Calu3 (cell line): ENCODE measurements around the gene FARSA. TPM values are rescaled to one million over a fixed set of nuclear protein-coding genes. Genes with fewer than 3 reads are reported as not detected.

ENCODE experiments used
- BruUV-seq: library from RNA; stranded (reverse); fragments of 400-500 nt; replicated peaks from 2 replicates; lab custom pipeline; 2021; lab: Mats Ljungman, UMichigan
- CTCF ChIA-PET: fragments of 300-600 bp; sonication (Branson Sonifier 250); formaldehyde crosslinking; loops from one replicate; lab custom pipeline; 2022; ENCODE audit warnings: antibody characterized with exemption; lab: Charles Lee
- DNase-seq: peaks from one replicate; pipeline ENCODE4 v3.0.0; 2022
- H3K27ac Mint-ChIP-seq: one replicate; pipeline ENCODE4 v1.8.0; 2022; ENCODE audit warnings: mixed read lengths; ENCODE audit not compliant: unreplicated experiment
- H3K27me3 Mint-ChIP-seq: one replicate; pipeline ENCODE4 v1.8.0; 2022; ENCODE audit warnings: mixed read lengths; ENCODE audit not compliant: unreplicated experiment
- H3K36me3 Mint-ChIP-seq: one replicate; pipeline ENCODE4 v1.8.0; 2022; ENCODE audit warnings: mild to moderate bottlenecking, moderate library complexity, mixed read lengths; ENCODE audit not compliant: insufficient read depth, unreplicated experiment
- H3K4me1 Mint-ChIP-seq: one replicate; pipeline ENCODE4 v1.8.0; 2022; ENCODE audit warnings: mild to moderate bottlenecking, low read depth, mixed read lengths; ENCODE audit not compliant: unreplicated experiment
- H3K4me3 Mint-ChIP-seq: one replicate; pipeline ENCODE4 v1.8.0; 2022; ENCODE audit warnings: mild to moderate bottlenecking, low read depth, moderate library complexity, mixed read lengths; ENCODE audit not compliant: unreplicated experiment
- H3K9me3 Mint-ChIP-seq: one replicate; pipeline ENCODE4 v1.8.0; 2022; ENCODE audit warnings: low read depth, mixed read lengths; ENCODE audit not compliant: unreplicated experiment
- intact Hi-C: fragments of 100-400 bp; cut with micrococcal nuclease; formaldehyde crosslinking; loops from one replicate; pipeline ENCODE4 v1.10.0; 2022; ENCODE audit not compliant: unreplicated experiment
- microRNA-seq: library from miRNA; unstranded; fragments of <30 nt; microRNA quantifications from one replicate; pipeline ENCODE4 v1.2.0, GENCODE V29; 2022
- total RNA-seq: library from RNA; stranded (reverse); gene quantifications from 2 replicates; pipeline ENCODE4 v1.2.3, GENCODE V29; 2022
- TF ChIP-seq, protein P1 (sequence below): fragments of 200-600 bp; IDR thresholded peaks from one replicate; pipeline ENCODE4 v1.8.0; 2022; ENCODE audit warnings: antibody characterized with exemption; ENCODE audit not compliant: unreplicated experiment

FARSA gene
- total RNA-seq, 1 experiment from 2014 or later: 72.8 TPM

- no peak for DNase-seq
- Mint-ChIP-seq H3K36me3 (peaks cover 40% of the 10 kb centered on the region), H3K27ac (peak overlapping the region; percentile 67), H3K9me3 (no peaks in the 10 kb centered on the region), H3K4me1 (peaks cover 12% of the 10 kb centered on the region), H3K4me3 (peak overlapping the region; percentile 85), H3K27me3 (no peaks in the 10 kb centered on the region)
- CTCF ChIA-PET: interaction anchor here (1.0 to 1.7 kb wide), 2 partner anchors 11 to 97 kb away, joined by 3 to 9 read pairs; no protein-coding TSS in a partner anchor
- intact Hi-C loops: no loop called here
- BruUV-seq: no TSS peak
- TF ChIP-seq, protein P1, sequence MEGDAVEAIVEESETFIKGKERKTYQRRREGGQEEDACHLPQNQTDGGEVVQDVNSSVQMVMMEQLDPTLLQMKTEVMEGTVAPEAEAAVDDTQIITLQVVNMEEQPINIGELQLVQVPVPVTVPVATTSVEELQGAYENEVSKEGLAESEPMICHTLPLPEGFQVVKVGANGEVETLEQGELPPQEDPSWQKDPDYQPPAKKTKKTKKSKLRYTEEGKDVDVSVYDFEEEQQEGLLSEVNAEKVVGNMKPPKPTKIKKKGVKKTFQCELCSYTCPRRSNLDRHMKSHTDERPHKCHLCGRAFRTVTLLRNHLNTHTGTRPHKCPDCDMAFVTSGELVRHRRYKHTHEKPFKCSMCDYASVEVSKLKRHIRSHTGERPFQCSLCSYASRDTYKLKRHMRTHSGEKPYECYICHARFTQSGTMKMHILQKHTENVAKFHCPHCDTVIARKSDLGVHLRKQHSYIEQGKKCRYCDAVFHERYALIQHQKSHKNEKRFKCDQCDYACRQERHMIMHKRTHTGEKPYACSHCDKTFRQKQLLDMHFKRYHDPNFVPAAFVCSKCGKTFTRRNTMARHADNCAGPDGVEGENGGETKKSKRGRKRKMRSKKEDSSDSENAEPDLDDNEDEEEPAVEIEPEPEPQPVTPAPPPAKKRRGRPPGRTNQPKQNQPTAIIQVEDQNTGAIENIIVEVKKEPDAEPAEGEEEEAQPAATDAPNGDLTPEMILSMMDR: no peak
Observed at GRCh38 chr19:12873891-12874745, 59.4 kb downstream of the FARSA start.

DNA sequence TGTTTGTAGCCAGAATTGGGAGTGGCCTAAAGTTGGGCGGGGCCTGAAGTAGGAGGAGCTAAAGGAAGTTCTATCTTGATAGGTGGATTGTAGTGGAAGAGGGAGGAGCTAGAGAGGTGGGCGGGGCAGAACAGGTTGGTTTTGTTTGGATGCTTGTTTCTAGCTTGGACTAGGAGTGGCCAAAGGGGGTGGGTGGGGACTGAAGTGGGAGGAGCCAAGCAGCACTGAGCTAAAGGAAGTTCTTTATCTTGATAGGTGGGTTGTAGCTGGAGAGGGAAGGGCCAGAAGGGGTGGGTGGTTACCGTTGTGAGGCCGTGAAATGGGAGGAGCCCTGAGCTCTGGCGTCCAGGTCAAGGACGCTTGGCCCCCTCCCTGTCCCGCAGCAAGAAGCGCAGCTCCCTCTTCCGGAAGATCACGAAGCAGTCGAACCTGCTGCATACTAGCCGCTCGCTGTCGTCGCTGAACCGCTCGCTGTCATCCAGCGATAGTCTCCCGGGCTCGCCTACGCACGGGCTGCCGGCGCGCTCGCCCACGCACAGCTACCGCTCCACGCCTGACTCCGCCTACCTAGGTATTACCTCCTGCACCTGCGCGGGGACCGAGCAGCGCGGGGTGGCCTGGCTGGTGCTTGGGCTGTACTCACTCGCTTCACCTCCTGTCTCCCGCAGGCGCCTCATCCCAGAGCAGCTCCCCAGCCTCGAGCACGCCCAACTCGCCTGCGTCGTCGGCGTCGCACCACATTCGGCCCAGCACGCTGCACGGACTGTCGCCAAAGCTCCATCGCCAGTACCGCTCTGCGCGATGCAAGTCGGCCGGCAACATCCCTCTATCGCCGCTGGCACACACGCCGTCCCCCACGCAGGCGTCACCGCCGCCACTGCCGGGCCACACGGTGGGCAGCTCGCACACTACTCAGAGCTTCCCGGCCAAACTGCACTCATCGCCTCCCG is 60.3 kb downstream of the FARSA start:
- H3K27ac Mint-ChIP-seq: peak overlapping the region; percentile 67

More for the DNA sequence above, 60.3 kb downstream of the FARSA start:
- intact Hi-C loops: no loop called here
- DNase-seq: peak; percentile 81
- no TSS peak for BruUV-seq
- Mint-ChIP-seq H3K4me1 (peaks cover 12% of the 10 kb centered on the region), H3K9me3 (no peaks in the 10 kb centered on the region), H3K4me3 (peak overlapping the region; percentile 85), H3K27me3 (no peaks in the 10 kb centered on the region), H3K36me3 (peaks cover 35% of the 10 kb centered on the region)
- TF ChIP-seq, protein P1: no peak
- CTCF ChIA-PET: interaction anchor here (0.5 to 1.7 kb wide), 11 partner anchors 9 to 1218 kb away, joined by 3 to 9 read pairs (median 4); no protein-coding TSS in a partner anchor

Small RNA genes lying within 50 kb of the gene (microRNA-seq; reads per million reads assigned to microRNA genes)
- gene MIR5695: not detected
- 1.4 reads per million for gene MIR6515

Other genes with a start within 250 kb of the FARSA start
- not detected in 2 replicates for gene GNG14, start 245.7 kb downstream of the FARSA start, total RNA-seq
- gene FBXW9, start 237.1 kb downstream of the FARSA start, total RNA-seq: 6.7 and 7.1 TPM in 2 replicates
- gene TNPO2, start 209.8 kb downstream of the FARSA start, total RNA-seq: 67.0 and 87.6 TPM in 2 replicates
- 124 and 128 TPM in 2 replicates for gene TRIR, start 199.0 kb downstream of the FARSA start, total RNA-seq
- 52.2 and 53.8 TPM in 2 replicates for gene GET3, start 196.2 kb downstream of the FARSA start, total RNA-seq
- gene BEST2, start 181.9 kb downstream of the FARSA start, total RNA-seq: not detected in 2 replicates
- 69.0 and 70.7 TPM in 2 replicates for gene HOOK2, start 158.2 kb downstream of the FARSA start, total RNA-seq
- gene JUNB, start 142.2 kb downstream of the FARSA start, total RNA-seq: 113 and 116 TPM in 2 replicates
- 121 and 135 TPM in 2 replicates for gene PRDX2, start 131.9 kb downstream of the FARSA start, total RNA-seq
- 14.0 and 16.1 TPM in 2 replicates for gene THSD8, start 131.6 kb downstream of the FARSA start, total RNA-seq
- 30.6 and 41.6 TPM in 2 replicates for gene RNASEH2A, start 127.1 kb downstream of the FARSA start, total RNA-seq
- gene RTBDN, start 99.1 kb downstream of the FARSA start, total RNA-seq: not detected in 2 replicates
- gene MAST1, start 95.2 kb downstream of the FARSA start, total RNA-seq: 1.3 and 2.6 TPM in 2 replicates
- 32.7 and 38.4 TPM in 2 replicates for gene DNASE2, start 52.3 kb downstream of the FARSA start, total RNA-seq
- not detected in 2 replicates for gene KLF1, start 46.5 kb downstream of the FARSA start, total RNA-seq
- gene GCDH, start 42.6 kb downstream of the FARSA start, total RNA-seq: 23.6 and 26.8 TPM in 2 replicates
- gene SYCE2, start 14.4 kb downstream of the FARSA start, total RNA-seq: 1.1 TPM in 1 of 2 replicates, not detected in the other
- gene CALR, start 4.9 kb upstream of the FARSA start, total RNA-seq: 680 and 718 TPM in 2 replicates
- gene RAD23A, start 12.2 kb upstream of the FARSA start, total RNA-seq: 101 and 110 TPM in 2 replicates
- gene GADD45GIP1, start 23.5 kb upstream of the FARSA start, total RNA-seq: 20.0 and 21.6 TPM in 2 replicates
- gene DAND5, start 35.9 kb upstream of the FARSA start, total RNA-seq: 0.21 and 0.47 TPM in 2 replicates
- 16.4 and 21.9 TPM in 2 replicates for gene NFIX, start 61.8 kb upstream of the FARSA start, total RNA-seq
- gene LYL1, start 169.1 kb upstream of the FARSA start, total RNA-seq: 0.32 TPM in 1 of 2 replicates, not detected in the other
- gene TRMT1, start 183.0 kb upstream of the FARSA start, total RNA-seq: 36.5 and 40.2 TPM in 2 replicates
- 80.9 and 83.1 TPM in 2 replicates for gene NACC1, start 184.6 kb upstream of the FARSA start, total RNA-seq
- 52.3 and 52.7 TPM in 2 replicates for gene STX10, start 216.7 kb upstream of the FARSA start, total RNA-seq
- gene IER2, start 216.7 kb upstream of the FARSA start, total RNA-seq: 96.3 and 108 TPM in 2 replicates